Femur (tissue), 1 donor: ENCODE results near the gene ZC3H14.
A peak's percentile ranks its signal among the peaks of the same experiment; 100 is the strongest.

Source experiments
- DNase-seq: peaks from one replicate; pipeline ENCODE4 v3.0.0-alpha.2; 2017

Gene ZC3H14

GRCh38 chr14:88613552-88614010, 50.7 kb downstream of the ZC3H14 start:
- DNase-seq = no peak

GRCh38 chr14:88614218-88614907, 51.5 kb downstream of the ZC3H14 start:
- DNase-seq = no peak

- DNase-seq = no peak
Observed at GRCh38 chr14:88616697-88617096, 53.9 kb downstream of the ZC3H14 start.

DNA sequence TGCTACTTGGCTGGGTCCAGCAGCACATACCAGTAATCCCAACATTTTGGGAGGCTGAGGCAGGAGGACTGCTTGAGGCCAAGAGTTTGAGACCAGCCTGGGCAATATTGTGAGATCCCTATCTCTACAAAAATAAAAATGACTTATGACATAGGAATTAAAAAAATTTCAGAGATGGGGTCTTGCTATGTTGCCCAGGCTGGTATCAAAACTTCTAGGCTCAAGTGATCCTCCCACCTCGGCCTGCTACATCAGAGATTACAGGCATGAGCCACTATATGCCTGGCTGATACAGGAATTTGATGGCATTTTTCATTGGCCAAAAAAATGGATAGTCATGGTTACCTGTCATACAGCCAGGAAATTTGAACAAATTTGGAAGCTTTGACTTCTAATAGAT, 54.6 kb downstream of the ZC3H14 start:
- no peak for DNase-seq

DNA sequence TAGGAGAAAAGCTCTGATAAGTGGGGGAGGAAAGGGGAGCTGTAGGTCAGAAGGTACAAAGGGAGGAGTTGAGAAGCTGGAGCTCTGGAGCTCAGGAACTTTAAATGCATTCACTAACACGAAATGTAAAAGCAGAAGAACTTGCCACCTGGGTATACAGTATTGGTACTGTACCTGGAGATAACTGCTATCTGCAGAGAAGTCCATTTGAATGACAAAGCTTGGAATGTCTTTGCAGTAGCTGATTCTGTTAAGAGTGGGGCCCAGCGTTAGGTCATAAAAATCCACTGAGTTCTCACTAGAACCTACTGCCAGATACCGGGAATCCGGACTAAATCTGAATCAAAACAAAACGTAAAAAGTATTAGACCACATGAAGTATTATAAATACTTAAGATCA, 55.6 kb downstream of the ZC3H14 start:
- DNase-seq = no peak

- no peak for DNase-seq
Observed at GRCh38 chr14:88621100-88621499, 58.3 kb downstream of the ZC3H14 start.

DNA sequence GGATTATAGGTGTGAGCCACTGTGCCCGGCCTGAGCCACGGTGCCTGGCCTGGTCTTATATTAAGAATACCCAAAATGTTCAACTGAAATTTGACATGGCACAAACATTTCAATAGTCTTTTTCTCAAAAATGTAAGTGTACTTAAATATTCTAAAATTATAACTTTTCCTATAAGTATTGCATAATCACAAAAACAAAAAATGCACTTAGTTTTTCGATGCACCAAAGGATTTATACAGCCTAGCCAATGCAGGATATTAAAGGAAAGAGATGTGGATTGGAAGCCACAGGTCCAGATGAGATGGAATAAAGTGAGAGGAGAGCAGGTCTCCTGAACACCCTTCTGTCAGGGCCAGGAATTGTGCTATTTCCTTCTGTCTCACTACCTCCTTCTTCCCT, 62.8 kb downstream of the ZC3H14 start:
- no peak for DNase-seq

GRCh38 chr14:88628033-88628432, 65.2 kb downstream of the ZC3H14 start:
- DNase-seq = no peak

DNA sequence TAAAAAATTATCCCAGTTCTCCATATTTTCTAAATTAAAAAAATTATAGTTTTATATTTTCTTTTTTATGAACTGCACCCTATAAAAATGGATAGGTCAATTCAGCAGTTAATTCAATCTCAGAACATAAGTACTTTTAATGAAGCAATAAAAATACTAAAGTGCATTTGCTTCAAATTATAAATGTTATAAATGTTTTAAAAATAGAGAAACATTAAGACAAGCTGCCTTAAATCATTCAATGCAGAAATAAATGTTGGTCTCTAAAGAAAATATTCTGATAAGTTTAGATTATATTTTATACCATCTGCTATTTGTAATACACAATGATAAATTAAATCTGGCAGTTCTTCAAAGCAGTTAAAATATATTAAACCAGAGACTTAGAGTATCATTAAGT, 65.6 kb downstream of the ZC3H14 start:
- DNase-seq = no peak

DNA sequence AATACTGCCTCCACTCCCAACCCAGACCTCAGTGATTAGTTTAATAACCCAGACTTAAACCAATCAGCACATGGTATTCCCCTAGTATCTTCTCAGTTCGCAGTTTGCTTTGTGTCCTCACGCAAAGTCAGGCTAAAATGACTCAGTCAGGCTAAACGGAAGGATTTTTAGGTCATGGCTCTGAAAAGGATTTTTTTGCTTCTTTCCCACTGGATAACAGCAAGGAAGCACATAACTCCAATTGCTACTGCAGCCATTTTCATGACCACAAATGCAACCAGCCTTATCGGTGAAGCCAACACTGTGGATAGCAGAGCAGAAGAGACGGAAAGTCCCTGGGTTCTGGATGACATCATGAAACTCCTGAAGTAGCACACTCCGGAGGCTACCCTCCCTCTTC, 67.7 kb downstream of the ZC3H14 start:
- no peak for DNase-seq

GRCh38 chr14:88631091-88631490, 68.3 kb downstream of the ZC3H14 start:
- no peak for DNase-seq

GRCh38 chr14:88632512-88632911, 69.7 kb downstream of the ZC3H14 start:
- DNase-seq = no peak

DNA sequence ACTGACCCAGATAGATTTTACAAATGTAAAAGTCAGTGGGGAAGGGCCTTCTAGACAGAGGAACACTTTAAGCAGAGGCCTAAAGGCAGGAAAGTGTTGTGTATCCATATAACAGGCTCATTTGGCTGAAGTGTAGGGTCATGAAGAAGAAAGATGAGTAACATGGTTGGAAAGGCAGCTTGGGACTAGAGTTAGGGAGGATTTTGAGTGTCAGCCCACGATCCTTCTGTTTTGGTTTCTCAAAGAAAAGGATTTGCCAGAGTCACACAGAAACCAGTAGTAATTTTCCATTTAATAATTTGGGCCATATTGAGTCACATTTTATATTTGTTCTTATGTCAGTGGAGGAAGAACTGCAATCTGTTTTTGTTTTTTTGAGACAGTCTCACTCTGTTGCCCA, 76.4 kb downstream of the ZC3H14 start:
- DNase-seq = no peak

- DNase-seq = no peak
Observed at GRCh38 chr14:88660056-88660455, 97.2 kb downstream of the ZC3H14 start.

GRCh38 chr14:88667555-88668273, 104.9 kb downstream of the ZC3H14 start:
- DNase-seq = peak; percentile 55

- no peak for DNase-seq
Observed at GRCh38 chr14:88668448-88669116, 105.7 kb downstream of the ZC3H14 start.

DNA sequence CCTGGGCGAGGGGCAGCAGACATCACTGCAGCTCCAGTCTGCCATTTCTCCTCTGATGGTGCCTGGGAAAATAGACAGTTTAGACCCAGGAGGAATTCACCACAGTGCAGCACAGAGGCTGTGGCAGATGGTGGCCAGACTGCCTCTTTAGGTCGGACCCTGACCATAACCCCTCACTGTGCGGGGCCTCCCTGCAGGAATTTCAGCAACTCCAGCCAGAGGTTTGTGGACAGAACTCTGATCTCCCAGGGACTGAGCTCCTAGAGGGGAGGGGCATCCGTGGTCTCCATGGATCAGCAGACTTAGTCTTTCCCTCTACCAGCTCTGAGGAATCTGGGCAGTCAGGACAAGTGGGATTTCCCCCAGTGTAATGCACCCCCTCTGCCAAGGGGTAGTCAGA, 106.5 kb downstream of the ZC3H14 start:
- DNase-seq = no peak
